ENCODE results near the gene P2RY14.

Gene P2RY14

DNA sequence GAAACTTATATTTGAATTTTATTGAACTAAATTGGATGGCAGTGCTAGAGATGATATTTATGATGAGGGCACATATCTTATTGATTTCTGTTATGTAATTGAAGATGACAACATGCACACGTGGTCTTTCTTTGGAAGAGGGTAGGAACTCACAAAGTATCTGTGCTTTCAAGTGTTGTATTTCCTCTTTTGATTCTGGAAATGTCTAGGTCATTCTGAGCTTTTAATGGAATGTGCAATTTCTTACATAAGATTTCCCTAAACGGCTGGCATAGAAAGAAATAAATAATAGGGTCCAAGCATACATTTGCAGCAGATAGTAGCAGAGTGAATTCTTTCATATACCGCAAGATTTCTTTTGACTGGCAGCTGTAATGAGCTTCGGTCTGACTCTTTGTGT is 65.2 kb downstream of the P2RY14 start:
- no peak for DNase-seq

DNA sequence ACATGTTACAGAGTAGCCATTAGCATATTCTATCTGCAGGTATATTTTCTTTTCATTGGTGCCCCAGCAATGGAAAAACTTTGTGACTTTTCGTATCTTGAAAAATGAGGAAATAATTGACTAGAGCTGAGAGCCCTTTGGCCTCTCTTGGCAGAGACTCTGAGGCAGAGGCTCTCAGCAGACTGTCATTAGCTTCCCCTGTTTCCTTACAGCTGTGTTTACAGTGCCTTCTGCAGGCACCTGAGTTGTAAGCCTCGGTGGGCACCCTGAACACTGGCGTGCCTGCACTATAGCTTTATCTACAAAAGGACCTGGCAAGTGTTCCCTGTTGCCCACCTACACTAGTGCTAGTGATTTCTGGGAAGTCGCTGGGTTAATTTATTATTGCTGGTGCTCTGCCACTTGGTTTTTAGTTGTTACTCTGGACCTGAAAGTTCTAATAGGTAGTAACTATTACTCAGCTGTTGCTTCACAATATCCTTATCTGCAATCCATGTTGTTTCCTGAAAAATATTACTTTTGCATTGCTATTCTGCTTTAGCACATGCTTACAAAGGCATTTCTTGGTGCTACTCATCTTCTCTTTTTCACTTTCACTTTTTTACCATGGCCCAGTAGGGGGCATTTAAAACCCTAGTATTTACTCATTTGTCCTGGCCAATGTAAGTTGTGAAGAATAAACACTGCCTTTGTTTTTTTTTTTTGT is 67.5 kb downstream of the P2RY14 start:
- no peak for DNase-seq

DNA sequence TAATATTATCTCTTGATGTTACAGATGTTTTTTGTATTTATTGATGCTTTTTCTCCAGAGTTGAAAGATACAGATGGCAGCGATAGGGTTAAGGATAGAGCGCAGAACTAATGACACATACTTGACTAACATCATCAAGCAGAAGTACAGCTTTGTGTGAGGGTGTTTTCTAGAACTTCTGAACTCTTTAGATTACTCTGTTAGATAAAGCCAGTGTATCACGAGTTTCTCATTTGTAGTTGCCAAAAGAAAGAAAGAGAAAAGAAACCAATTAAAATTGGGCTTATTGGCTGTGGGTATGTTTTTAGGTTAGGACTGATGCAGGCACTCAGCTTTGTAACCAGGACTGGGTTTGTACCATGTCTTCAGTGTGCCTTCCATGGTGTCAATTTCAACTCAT is 68.7 kb downstream of the P2RY14 start:
- DNase-seq, result no peak

DNA sequence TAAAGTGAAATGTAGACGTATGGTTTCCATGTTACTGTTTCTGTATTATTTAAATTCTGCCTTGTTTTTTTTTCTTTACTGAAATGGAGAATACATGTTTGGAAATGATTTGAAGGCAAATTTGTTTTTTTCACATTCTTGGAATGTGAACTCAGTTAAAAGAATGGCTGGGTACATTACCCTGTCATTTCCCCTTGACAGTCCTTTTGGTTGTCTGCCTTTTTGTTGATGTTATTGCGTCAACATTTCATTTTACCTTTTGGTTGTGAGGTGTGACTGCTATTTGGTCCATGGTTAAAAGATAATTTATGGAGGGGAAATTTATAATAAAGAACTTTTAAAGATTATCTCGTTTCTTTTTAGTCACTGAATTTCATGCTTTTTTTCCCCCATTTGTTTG is 72.1 kb downstream of the P2RY14 start:
- DNase-seq, result no peak

DNA sequence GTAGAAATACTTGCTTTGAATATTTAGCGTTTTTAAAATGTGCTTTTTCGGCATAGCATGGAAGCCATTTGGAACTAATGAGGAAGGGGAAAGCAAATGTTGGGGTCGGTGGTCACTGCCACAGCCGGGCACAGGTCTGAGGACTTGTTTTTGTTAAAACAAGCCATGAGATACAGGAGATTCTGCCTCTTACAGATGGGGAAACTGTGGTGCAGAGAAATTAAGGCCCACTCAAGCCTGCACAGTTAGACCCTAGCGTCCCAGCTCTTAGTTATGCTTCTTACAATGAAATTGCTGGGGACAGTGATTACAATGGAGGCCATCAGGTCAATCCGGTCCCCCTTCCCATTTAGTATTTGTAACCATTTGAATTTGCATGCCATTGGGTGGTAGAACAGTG is 72.9 kb downstream of the P2RY14 start:
- no peak for DNase-seq

DNA sequence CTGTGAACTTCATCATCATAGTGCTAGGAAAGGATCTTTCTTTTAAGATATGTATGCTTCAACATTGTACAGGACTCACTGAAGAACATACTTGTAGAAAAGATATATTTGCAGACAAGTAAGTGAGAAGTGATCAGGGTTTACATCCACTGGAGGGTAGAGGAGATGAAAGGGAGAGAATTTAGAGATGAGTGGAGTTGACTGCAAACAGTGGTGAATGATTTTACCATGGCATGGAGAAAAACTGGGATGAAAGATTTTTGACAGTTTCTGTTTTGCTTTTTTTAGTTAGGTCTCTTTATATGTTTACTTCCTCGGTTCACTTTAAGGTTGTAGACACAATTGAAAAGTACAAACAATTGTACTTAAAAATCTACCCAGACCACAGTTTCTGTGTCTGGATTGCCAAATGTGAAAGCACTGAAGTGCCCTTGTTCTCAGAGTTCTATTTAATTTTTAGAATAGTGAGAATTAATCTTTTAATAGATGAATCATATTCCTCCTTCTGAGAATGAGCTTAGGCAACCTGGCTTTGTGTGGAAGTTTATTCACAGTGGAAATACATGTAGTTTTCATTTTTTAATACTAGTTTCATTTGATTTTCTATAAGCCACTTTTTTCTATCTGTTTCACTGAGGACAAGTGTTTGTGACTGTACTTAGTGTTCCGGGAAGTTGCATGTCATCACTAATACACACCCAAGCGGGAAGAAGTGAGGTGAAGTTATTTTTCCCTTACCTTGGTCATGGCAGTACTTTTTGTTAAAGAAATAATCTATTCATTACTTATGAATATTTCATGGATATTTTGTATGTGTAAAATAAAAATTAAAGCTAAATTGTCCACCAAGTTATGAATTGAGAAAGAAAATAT is 73.6 kb downstream of the P2RY14 start:
- DNase-seq, result no peak

DNA sequence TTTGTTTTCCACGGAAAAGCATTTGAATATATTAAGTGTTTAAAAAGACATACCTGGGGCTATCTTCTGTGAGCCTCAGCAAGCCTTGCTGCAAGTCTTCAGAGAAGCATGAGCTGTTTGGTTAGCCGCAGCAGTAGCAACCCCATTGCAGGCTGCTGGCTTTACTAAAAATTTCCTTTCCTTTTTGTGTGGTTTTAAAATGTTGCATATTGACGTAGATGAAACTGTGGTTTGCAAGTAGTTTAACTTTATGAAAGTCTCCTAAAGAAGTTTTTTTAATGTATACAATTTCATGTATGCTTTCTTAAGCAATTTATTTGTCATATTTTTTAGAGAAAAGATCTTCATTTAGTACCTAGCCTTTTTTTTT is 75.3 kb downstream of the P2RY14 start, which contains the start of gene GPR171:
Gene GPR171, minus strand, starts transcription at position 166 of the 370 bp plus-strand sequence. CDS start 3,830 bp downstream, outside the sequence.
- DNase-seq, result no peak

DNA sequence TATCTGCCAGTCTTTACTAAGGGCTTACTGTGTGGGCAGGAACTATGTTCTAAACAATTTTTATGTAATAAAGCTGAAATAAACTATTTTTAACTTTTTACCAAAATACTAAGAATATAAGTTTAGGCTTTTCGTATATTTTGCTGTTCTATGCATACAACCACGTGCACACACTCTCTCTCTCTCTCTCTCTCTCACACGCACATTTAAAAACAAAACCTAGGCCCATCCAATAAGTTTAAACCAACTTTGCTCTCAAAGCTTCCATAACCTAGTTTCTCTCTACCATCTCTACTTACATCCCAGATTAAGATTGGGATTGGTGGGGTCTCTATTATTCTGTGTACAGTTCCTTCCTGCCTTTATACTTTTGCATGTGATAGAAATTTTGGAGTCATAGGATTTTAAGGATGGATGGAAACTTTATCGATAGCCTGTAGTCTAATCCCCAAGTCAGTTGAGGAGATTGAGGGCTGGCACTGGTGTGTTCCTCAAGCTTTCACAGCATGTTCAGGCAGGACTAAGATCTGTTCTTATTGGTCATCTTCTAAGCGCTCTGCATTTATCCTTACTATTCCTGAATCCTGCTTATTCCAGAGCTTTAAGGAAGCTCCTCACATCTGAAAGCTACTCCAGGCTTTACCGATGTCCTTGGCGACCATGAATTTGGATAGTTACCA is 77.2 kb downstream of the P2RY14 start:
- no peak for DNase-seq

DNA sequence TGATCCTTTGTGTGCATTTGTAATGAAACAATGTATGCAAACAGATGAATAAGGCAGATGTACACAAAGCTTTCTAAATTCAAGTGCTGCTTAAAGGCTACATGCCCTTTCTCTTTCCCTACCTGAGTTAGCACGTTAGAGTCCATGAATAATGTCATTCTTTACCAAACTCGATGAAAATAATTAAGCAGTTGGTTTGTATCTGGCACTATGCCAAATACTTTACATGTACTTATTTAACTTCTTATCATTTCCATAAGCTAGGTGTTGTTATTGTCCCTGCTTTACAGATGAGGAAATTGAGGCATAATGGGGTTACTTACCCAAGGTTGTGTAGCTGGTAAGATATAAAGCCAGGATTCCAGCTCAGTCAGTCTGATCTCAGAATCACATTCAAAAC is 77.8 kb downstream of the P2RY14 start:
- DNase-seq, result no peak

DNA sequence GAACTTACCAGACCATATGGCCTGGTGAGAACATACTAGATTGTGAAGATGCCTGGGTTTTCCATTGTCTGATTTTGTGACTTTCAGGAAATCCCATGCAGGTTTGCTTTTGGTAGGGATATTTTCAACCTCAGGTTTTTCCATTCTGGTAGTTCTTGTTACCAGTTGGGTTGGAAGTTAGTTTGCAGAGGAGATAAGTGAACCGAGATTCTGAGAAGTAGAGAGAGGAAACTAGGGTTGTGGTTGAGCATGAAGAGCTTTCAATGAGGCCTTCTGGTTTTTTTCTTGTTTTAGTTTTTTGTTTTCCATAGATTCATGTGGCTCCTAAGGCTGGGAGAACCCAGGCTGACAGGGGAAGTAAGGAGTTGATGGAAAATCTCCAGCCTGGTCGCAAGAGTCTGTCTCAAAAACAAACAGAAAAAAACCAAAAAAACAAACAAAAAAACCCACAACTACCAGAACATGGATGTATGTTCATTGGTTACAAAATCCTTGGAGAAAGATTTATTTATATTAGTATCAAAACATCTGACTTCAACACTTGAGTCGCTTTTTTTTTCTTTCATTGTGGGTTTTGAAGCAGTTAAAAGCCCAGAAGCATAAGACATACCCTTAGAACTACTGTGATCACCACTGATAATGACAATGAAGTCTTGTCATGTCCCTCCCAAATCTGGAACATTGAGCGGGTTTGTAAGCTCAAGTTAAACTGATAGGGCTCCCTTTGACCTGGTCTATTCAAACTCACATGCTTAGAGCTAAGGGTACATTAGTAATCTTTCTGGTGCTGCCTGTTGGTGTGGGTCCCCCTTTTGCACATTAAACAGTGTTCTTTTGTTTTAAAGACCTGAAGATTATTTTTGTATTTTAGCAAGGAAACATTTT is 78.5 kb downstream of the P2RY14 start:
- no peak for DNase-seq

DNA sequence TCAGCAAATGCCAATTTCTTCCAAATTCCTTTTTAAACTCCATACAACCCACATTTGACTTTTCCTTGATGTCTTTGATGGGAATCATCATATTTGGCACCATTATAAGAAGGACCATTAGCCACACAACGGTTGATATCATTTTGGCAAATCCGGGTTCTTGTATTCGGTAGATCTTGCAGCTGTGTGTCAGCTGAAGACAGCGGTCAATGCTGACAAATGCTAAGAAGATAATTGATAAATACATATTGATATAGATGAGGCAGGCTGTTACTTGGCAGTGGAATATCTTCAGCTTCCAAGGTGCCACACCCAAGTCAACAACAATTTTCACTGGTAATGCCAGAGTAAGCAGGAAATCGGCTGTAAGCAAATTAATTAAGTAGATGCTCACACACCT is 79.5 kb downstream of the P2RY14 start:
- no peak for DNase-seq

DNA sequence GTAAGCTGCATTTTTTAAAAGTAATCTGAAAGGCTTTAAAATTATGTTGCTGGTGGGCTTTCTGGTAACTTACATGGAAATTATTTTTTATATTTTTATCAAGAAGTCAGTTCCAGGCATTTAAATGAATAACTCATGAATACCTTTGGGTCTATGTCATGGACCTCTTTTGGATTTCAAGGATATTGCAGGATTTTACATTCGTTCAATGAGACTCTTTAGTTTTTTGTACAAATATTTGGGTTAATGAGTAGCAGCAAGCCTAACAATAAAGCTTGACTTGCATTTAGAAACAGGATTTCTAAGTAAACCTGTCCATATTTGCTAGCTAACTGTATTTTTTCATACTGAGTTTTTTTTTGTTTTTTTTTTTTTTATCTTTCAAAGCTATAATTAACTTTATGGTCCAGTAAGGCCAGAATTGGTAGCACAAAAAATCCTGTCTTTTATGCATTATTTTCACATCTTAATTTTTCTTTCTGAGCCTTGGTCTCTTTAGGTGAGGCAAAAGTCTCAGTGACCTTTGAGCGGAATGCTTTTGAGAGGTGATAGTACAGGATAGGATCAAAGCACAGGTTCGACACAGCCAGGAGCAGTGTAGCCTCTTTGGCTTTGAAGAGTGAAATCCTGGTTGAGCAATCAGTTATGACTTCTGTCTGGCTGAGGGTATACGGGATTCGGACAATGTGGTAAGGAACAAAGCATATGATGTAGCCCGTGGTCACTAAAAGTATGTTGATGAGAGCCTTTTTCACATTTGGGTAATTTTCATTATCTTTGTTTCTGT is 80.2 kb downstream of the P2RY14 start:
- DNase-seq, result no peak

DNA sequence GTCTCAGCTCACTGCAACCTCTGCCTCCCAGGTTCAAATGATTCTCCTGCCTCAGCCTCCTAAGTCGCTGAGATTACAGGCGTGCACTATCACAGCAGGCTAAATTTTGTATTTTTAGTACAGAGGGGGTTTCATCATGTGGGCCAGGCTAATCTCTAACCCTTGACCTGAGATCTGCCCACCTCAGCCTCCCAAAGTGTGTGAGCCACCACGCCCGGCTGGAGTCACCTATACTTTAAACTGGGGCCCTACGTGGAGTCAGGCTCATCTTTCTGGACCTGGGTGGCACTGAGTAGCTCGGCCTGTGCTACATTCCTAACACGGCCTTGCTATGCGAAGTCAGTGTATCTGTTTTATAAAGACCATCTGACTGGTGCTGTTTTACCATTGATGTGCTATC is 81.1 kb downstream of the P2RY14 start:
- no peak for DNase-seq

DNA sequence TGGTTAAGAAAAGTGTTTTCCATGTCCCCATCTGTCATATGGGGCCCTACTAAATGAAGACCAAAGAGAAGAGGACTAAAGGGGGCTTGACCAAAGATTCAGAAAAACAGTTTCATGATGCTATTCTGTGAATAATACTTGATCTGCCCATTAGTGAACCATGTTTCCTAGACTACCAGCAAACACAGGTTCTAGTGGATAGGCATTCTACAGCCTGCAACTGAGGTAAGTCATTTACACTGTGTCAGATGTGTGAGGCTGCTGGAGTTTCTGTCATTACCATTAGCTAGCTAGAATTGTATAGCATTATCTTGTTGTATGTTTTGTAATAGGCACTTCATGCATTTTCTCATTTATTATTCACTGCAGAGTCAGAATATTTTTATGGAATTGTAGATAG is 81.9 kb downstream of the P2RY14 start:
- DNase-seq, result no peak

DNA sequence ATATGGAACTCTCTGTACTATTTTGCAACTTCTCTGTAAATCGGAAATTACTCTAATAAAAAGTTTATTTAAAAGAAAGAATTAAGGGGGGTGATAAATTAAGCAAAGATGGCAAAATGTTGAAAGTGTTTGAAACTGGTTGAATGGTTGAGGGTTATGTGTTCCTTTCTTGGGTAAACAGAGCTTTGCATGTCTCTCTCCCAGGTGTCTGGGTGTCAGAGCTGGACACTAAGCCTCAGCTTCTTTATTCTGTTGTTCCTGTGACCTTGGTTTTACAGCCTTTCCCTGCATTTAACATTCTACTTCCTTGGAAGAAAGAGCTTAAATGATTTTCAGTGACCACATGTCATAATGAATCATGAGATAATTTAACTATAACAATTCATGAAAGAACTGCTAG is 82.5 kb downstream of the P2RY14 start:
- DNase-seq, result no peak

DNA sequence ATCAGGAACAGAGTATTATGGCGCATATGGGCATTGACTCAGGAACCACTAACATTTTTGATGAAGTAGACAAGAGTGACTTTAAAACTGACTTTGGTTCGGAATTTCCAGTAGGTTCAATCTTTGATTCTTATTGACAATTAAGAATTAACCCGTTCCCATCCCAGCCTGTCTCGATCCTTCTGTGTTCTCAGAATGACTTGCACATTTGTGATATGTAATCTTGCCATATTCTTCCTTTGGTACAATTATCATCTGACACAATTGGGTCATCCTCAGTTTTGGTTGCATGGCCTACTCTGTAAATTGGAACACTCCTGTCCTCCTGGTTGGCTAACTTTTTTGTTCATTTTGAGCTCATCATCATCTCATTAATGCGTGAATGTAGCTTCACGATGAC is 85.8 kb downstream of the P2RY14 start:
- no peak for DNase-seq

DNA sequence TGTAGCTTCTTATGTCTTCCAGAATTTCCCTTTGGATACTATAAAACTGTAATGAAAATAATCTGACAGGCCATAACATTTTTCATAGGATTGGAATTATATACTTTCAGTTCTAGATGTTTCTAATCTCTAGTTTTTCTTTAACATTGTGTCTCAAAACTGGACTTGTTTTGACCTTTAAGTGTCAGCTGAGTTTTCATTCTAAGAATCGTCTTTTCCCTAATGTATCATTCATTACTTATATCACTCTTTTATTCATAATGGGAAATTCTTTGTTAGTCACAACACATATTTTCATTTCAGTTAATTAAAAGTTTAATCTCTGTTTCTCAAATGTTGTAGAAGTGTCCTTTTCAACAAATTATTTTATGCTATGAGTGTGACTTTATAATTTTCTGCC is 87.2 kb downstream of the P2RY14 start:
- no peak for DNase-seq

DNA sequence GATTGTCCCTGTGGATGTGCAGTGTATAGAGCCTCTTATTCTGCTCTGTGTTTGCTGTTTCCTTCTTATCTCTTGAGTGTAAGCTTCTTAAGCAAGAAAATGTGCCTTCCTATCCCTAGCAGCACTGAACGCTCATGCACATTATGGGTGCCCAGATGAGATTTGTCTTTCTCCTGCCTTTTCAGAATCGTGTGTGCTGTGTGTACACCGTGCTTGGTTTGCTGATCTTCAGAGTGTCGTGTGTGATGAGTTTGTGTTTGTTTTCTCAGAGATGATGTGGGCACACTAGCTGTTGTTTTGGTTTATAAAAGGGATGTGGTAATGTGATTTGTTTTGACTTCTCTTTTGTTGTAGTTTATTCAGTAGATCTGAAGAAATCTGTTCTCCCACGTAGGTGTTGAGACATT is 95.1 kb downstream of the P2RY14 start:
- DNase-seq, result no peak

DNA sequence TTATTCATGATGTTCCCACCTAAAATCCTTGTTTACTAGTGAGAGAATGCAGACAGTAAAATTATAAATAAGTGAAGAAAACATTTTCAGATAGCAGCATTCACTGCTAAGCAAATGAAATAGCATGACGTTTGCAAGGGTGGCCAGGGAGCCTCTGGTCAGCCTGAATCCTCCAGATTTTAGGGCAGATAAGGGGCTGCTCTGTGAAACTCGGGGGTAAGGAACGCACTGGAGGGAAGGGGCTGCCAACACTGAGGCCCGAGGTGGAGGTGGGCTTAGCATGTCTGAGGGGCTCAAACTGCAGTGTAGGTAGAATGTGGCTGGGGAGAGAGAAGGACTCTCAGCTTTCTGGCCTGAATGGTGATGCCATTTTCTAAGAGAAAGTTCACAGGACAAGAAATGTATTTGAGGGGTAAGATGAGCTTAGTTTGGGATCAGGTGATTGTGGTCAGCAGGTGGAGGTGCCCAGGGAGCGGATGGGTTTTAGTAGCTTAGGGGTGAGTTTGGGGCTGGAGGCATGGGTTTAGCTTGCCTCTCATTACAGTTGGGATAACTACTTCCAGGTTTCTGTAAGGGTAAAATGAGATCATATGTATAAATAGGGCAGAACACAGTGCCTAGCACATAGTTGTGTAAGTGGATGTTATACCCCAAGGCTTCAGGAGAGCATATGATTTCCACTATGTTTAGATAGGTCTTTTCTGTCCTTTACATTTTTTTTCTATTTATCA is 95.8 kb downstream of the P2RY14 start:
- DNase-seq, result no peak

DNA sequence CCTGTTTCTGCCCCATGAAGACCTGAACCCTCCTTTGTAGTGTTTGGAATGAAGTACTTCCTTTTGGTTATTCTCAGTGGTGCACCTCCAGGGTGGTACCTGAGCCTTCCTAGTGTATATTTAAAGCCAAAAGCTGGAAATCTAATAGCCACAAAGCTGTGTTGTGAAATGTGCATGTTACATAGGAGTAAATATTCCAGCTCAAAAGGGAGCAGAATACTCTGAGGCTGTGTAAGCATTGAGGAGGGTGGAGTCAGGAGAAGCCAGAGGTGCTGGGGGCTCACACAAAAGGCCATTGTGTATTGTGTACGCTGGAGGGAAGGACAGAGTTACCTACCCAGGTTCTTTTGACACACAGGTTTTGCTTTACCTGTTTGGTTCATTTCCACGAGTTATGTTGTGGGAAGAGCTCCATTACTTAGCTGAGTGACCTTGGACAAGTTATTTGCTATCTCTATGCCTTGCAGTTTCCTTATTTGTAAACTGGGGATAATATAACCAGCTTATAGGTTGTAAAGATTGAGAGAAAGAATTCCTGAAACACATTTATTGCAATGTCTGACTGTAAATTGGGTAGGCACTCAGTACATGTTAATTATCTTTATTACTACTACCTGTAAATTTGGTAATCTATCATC is 100.0 kb downstream of the P2RY14 start:
- no peak for DNase-seq

DNA sequence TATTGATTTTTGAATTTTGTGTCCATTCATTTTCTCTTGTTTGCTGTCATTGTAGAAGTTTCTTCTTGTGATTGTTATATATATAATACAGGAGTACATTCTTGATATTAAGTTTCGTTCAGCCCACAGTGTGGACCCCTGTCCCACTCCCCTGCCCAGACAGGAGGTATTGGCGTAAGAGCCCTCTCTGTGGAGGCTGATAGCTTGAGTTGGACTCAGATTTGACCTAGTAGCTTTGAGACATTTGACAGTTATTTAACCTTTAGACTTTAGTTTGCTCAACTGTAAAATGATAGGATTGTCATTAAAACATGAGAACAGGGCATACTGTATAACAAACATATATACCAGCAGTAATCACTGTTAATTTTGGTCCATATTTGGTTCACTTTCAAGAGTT is 102.4 kb downstream of the P2RY14 start:
- no peak for DNase-seq
